IPS DF 19.7 (cell line): ENCODE data around the gene SOX6.

Experiments
- DNase-seq: peaks from one replicate; pipeline ENCODE4 v3.0.0-alpha.2; 2013; ENCODE audit warnings: low read depth, low spot score

The SOX6 gene

DNA sequence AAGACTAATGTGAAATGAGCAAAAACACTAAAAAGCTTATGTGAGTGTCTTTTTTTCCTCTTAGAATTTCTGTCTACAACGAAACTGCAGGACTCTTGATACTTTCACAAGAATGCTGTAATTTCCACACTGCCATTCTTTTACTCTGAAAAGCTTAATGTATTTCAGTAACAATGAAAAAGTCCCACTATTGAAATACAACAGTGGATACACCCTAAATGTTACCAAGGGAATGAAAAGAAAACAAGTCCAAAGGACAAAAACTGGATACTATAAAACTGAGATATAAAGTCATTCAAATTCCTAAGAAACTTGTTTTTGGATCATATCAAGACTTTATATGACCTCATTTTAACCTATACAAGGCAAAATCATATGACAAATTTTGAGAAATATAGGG lies 77.4 kb downstream of the SOX6 start:
- DNase-seq, result no peak

DNA sequence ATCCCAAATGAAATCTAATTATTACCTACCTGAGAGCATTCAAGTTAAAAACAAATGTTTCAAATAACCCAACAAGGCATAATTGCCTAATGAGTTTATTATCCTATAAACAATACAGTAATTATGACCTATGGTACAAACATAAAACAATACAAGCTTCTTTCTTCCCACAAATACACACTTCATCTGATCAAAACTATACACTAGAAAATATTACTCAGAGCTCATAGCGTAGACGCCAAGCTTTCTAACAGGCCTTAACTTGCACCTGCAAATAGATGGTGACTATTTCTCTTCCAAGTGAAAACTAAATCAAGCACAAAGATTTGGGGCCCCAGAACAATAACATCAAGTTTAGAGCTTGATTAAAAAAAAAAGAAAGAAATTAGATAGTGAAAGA lies 78.1 kb downstream of the SOX6 start:
- DNase-seq, result no peak

DNA sequence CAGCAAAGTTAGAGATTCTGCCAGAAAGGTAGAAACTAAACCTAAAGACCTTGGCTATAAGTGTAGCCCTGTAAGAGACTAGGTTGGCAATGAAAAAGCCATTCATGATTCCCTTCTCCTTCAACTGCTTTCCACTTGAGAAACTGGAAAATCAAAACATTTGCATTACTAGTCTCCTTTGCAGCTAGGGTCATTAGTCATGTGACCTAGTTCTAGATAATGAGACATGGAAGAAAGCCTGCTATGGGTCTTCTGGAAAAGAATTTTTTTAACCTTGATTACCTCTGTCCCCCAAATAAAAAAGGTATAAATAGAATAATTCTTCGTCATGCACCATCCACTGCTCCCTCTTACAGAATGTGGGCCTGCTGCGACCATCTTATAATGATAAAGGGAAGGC lies 80.1 kb downstream of the SOX6 start:
- no peak for DNase-seq

DNA sequence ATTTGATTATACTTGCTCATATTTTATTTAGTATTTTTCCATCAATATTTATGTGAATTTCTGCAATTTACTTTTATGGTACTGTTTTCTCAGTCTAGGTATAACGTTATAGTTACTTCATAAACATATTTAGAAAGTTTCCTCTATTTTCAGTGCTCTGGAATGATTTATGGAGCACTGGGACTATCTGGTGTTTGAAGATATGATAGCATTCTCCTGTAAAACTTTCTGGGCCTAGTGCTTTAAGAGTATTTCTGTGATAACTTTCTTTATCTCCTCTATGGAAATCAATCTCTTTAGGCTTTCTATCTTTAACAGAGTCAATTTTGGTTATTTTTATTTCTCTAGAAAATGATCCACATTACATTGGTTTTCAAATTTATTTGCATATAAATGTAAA lies 85.1 kb downstream of the SOX6 start:
- no peak for DNase-seq

DNA sequence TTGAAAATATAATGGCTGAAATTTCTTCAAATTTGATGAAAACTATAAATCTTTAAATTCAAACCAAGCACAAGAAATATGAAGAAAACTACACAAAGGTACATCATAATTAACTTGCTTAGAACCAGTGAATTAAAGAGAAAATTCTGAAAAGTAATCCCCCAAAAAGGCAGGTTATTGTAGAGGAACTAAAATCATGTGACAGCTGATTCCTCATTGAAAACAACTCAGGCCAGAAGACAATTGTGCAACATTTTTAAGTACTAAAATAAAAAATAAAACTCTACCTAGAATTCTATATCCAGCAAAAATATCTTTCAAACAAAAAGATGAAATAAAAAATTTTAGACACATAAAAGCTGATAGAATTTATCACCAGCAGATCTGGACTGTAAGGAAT lies 90.3 kb downstream of the SOX6 start:
- no peak for DNase-seq

DNA sequence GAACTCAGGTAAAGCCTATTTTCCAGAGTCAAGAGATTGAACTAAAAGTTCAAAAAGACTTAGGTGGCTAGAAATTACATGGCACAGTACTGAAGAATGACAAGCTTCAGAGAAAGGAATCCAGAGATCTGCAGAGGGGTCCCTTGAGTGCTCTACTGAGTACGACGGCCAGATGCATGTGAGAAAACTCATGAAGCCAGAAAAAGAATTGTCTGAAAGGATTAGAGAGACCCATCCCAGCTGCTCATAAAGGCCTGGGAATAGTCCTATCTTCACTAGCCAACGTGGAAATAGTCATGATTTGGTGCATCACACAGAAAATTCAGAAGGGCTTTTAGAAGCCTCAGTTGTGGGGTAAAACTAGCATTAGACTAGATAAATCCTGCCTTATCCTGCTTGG lies 91.3 kb downstream of the SOX6 start:
- DNase-seq, result no peak

DNA sequence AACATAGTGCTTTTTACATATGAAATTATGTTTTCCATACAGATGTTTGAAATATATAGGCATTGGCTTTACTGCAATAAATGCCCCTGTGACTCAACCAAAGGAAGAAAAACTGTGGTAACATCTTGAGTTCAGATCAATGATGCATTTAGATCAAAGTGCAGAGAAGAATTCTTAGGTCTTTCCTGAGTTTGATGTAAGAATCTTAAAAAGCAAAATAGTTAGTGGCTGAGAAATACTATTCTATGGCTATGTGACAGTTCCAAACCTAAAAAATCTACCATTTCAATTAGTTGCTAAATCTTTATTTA lies 93.7 kb downstream of the SOX6 start:
- DNase-seq, result no peak

DNA sequence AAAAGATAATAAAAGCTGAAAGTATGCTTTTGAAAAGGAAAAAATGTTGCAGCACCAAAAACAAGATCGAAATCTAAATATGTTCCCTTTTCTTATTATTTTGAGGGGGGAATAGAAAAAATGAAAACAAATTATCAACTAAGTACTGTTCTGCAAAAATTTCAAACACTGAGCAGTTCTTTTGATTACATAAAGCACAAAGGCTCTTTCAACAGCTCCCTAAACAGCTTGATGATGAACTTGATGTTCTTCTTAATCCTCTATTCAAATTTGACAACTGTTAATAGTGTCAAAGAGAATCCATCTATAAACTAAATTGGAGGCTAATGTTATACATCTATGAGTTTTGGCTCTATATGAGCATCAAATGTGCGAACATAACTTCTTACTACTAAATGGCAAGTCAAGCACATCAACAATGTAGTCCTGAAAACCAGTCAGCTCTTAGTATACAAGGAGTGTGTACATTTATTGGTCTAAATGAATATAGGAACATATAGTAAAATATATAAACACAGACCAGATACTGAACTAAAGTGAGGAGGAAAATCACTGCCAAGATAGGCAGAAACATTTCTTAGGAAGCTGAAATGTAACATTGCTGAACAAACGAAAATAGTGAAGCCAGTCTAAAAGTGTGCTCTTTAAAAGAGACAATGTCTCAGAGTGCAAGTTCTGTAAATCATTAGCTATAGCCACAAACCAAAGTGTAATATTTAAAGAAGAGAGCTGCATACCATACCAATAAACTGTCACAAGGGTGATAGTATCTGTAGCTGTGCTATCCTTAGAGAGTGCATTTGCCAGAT lies 94.3 kb downstream of the SOX6 start:
- no peak for DNase-seq

DNA sequence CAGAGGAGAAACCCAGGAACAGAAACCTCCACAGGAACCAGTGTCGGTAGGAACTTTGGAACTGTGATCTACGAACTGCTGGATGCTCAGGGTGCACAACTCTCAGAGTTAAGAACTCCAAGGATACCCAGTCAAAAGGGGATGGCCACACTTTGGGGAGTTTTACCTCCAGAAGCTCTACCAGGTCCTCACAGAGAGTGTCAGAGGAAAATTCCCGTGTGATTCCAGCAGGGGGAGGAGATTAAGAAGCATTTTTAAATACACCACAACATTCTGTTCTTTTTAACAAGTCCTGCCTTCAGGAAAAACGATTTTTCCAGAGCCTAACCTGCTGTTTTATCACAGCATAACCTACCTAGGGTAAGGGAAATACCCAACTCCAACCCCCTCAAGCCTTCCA lies 104.0 kb downstream of the SOX6 start:
- peak; percentile 3 for DNase-seq

DNA sequence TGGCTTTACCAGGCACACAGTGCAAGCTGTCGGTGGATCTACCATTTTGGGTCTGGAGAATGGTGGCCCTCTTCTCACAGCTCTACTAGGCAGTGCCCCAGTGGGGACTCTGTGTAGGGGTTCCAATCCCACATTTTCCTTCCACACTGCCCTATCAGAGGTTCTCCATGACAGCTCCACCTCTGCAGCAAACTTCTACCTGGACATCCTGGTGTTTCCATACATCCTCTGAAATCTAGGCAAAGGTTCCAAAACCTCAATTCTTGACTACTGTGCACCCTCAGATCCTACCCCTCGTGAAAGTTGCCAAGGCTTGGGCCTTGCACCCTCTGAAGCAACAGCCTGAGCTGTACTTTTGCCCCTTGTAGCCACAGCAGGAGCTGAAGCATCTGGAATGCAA lies 108.1 kb downstream of the SOX6 start:
- no peak for DNase-seq

DNA sequence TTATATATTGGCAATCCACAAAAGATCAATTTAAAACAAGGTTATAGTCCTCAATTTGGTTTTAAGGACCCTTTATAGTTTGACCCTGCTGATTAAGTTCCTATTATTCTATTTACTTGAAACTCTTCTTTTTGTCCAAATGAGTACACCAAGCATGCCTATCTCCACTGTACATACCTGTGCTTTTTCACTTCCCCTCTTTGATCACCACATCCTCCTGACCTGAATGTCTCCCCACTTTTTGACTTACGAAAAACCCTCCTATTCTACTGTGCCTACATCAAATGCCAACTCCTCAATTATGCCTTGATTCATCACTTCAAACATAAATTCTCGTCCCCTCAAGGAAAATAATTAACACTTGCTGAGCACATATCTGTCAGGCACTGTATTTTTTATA lies 113.5 kb downstream of the SOX6 start:
- DNase-seq, result no peak

DNA sequence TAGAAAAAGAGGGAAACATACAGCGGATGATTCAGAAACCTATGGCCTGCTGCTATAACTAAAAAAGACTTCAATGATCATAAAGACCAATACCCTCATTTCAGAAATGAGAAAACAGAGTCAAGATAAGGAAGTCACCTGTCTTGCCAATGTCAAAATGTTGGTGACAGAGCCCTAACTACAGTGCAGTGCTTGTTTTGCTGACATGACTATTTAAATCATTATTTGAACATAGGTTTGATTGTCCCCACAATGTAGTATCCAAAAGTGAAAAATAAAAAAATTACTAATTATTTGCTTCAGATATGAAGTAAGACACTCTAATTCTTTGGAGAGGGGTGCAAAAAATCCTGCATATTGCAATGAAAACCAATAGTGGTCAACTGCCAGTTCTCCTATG lies 115.7 kb downstream of the SOX6 start:
- no peak for DNase-seq

DNA sequence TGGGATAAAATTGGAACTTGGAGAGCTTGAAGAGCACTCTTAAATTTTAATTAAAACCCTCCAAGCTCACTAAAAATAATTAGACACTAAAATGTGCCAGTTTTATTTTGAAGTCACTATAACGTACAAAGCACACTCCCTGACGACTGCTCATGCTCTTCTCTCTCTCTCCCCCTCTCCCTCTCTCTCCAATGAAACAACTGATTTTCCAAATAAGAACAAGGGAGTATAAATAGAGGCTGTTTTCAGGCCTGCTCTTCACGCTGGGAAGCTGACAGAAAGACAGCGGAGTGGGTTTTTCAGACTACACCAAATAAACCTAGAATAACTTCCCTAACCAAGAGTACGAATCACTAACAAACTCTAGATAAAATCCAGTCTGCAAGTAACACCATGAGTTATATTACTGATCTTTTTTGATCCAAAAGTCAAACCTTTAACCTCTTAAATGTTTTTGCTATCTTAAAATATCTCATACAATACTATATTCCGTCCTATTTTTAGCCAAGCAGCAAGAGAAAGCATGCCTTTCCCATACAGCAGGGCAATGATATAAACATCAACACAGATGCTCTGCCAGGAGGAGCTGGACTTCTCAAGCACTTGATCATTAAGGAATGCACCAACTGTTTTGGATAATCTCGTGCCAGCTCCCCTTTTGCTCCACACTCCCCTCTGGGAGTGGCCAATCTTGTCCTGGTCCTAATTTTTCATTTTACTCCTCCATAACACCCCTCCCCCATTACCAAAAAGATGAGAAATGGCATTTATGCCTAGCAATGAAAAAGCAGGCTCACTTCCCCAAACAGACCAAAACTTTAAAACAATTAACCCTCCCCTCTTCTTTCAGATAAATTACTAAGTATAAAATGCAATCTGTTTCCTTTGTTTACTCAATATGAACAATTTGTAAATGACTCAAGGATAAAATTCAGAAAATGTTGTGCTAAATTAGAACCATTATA lies 116.9 kb downstream of the SOX6 start:
- DNase-seq, result no peak

DNA sequence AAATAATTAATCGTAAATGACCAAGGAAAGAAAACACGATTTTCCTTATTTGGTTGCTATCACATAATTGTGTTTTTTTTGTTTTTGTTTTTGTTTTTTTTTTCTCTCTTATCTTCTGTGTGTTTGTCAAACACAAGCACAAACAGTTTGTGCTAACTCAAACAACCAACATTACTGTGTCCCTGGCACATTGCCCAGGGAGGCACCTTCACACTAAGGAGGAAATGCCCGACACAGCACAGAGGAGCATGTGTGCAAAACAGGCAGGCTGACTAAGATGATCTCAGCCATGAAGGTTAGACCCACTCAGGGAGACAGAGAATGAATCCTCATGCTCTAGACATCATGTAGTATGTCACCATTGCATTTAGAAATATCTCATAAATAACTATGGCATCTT lies 130.1 kb downstream of the SOX6 start:
- DNase-seq, result no peak

DNA sequence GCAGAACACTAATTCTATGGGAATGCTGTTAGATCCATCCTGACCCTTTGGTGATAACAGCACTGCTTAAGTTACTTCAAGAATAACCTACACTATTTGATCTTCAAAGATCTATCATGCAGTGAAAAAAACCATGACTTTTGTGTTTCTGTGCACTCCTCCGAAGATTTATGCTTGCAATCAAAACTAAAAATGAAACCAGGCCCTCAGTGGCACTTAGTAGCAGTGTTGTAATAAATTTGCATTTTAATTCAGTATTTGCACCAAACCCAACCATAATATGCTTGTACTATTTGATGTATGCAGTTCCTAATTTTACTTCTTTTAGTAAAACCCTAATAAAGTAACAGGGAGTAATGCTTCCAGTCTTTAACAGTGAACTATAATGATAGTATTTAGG lies 130.7 kb downstream of the SOX6 start:
- no peak for DNase-seq

DNA sequence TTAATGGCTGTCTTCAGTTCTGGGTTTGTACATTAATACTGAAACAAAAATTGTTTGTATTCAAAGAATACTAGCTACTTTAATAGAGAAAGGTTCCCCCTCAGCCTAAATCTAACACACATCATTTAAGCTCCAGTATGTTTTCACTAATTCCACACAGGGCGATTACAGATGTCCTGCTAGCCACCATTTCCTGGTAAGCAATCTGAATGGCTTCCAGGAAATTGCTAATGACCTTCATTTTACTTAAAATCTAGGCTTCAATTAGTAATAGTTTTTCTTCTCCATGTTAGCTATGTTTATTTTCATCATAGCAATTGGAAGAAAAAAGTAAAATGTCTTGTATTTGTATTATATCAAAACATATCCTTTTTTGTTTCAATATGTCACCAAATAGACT lies 132.8 kb downstream of the SOX6 start:
- no peak for DNase-seq

DNA sequence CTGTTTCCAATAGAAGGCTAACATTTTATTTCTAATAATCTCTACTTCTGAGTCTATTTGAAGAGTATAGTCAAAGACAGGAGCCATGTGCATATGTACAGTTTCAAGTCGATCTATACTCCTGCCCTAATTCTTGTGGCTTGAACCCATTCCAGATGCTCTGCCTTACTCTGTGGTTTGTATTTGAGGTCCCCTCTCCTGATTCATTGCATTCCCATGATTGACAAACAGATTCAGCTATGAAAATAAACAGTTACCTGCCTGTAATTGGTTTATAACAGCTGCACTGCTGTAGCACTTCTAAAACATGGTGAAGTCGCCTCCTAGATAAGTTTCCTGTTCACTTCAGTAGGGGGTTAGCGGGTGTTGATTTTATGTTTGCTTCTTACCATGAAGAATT lies 138.7 kb downstream of the SOX6 start:
- DNase-seq, result no peak

DNA sequence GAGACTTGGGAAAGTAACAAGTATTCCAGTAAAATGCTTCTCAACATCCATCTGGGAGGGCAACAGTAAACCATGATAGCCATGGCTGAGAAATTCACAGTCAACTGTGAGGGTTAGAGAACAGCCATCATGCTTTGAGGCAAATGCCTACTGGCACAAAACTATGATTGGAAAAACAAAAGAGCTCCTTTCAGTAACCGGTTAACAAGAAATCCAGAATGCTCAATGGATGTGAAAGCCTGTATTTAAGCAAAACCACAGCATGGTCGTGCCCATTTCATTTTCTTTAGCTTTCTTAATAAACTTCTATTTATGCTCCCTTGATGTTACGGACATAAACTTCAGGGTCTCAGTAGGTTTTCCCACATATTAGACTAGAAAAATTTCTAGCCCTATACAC lies 139.5 kb downstream of the SOX6 start:
- DNase-seq, result no peak

DNA sequence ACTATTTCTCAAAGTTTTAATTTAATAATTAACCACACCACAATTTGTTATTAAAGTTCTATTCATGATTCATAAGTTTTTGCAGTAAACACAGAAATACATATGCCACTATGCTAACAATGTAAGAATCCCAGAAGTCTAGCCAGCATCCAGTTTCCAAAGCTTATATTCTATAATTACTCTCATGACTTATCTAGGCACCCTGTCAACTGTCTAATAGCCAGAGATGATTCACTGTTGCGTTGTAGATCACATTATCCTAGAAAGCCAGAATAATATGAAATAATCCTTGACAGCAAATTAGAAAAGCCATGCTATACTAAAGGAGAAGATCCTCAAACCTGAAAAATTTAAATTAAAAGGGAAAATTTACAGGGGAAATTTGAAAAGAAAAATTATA lies 141.0 kb downstream of the SOX6 start:
- no peak for DNase-seq

DNA sequence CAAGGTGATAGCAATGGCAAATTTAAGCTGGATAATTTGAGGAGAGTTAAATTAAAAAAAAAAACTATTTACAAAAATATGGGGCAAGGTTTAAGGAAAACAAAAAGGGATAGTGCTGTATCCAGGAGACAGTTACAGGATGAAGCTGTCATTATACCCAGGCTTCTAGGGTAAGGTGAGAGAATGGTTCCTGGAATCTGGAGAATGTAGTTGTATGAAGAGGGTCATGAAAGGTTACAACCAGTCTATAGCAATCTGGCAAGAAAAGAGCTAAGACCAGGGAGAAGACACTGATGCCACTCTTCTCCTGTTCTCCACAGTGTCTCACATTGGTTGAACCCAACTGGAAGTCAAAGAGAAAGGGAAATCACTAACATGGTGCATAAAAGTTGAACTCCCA lies 144.9 kb downstream of the SOX6 start:
- DNase-seq, result no peak

DNA sequence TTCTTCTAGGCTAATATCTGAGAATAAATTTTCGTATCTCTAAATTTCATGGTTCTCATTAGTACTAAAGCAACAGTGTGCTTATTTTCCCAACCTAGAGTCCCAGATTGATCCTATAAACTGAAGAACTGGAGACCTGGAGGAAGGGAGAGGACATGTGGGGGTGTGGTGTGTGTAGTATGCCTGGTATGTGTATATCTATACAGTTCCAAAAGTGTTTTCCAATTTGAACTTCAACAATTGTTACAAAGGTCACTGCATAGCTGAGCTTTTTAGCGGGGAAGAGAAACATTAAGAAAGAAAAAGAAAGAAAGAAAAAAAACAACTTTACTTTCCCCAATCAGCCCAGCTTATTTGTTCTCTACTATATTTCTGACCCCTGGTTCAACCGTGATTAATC lies 152.1 kb downstream of the SOX6 start:
- DNase-seq, result no peak

DNA sequence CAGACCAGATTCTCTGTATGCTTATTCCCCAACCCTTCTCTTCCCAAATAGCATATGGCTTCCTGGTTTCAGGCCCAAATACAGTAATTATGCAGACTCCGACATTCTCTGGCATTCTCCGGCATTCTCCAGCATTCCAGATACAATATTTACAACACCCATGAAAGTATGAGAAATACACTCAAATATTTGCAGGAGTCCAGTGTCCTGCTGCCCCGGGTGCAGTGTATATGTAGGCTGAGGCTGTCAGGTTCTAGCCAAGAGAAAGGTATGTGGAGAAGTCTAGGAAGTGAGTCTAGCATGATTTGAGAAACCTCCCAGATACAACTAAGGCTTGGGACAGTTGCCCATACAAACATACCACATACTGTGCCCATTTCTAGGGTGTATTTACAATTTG lies 160.7 kb downstream of the SOX6 start:
- DNase-seq, result no peak

DNA sequence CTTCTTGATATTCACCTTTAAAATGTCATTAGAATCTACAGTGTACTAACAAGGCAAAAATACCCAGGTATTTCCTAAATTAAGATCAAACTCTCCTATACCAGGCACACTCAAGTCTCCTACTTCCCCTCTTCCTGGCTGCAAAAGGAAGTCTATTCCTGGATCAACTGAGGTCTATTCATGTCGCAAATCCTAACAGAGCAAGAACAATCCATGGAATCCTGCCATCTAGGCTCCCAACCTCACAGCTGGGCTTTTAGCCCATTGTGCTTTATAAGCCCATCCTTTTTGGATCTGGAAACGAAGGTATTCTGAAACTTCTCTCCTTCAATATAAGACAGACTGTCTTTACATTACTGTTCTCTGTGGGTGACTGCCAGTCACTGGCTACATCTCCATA lies 161.8 kb downstream of the SOX6 start:
- DNase-seq, result no peak
